ENCODE measurements around the gene PHF5A. TPM values are rescaled to one million over a fixed set of nuclear protein-coding genes. Genes with fewer than 3 reads are reported as not detected.
A peak's percentile ranks its signal among the peaks of the same experiment; 100 is the strongest.

The PHF5A gene
- 36.1 TPM for total RNA-seq (ENCODE audit: unreplicated experiment)
- long read RNA-seq, transcript PHF5A-201 (4 exons, 1,086 nt), result major isoform, 7 of 8 reads
- long read RNA-seq, partial matches to known transcripts, result 1 of 8 reads
- long read RNA-seq, other reads (novel, unspliced or antisense), result 0 of 8 reads

- no peak for TF ChIP-seq CTCF (IDR thresholded peaks at IDR 0.05; ENCODE audit: partially characterized antibody, unreplicated experiment)
- peaks cover 2% of the 10 kb centered on the region for H3K27me3 Mint-ChIP-seq (ENCODE audit: unreplicated experiment)
- peak; percentile 97 for DNase-seq
- H3K4me1 Mint-ChIP-seq (ENCODE audit: low read depth, unreplicated experiment), result peaks cover 3% of the 10 kb centered on the region
- H3K4me3 Mint-ChIP-seq (ENCODE audit: unreplicated experiment), result peak within 1 kb of the TSS; percentile 97
- no peaks in the 10 kb centered on the region for H3K36me3 Mint-ChIP-seq (ENCODE audit: unreplicated experiment)
- peak within 1 kb of the TSS; percentile 99 for H3K27ac Mint-ChIP-seq (ENCODE audit: unreplicated experiment)
- H3K9me3 Mint-ChIP-seq (ENCODE audit: unreplicated experiment), result peaks cover 4% of the 10 kb centered on the region
These were observed at the start of gene PHF5A, which contains the start of gene ACO2 for GRCh38 chr22:41468381-41469217. Gene PHF5A (minus strand): TSS chr22:41468692. CDS start chr22:41468653, 39 bp downstream. Gene ACO2 (plus strand): TSS chr22:41469117. CDS start chr22:41469147, 30 bp downstream.

GRCh38 chr22:41518048-41518347, 49.5 kb upstream of the PHF5A start:
- no peak overlapping the region for H3K4me3 Mint-ChIP-seq (ENCODE audit: unreplicated experiment)
- no peak overlapping the region for H3K27ac Mint-ChIP-seq (ENCODE audit: unreplicated experiment)
- no peaks in the 10 kb centered on the region for H3K36me3 Mint-ChIP-seq (ENCODE audit: unreplicated experiment)
- peak; percentile 58 for TF ChIP-seq CTCF (IDR thresholded peaks at IDR 0.05; ENCODE audit: partially characterized antibody, unreplicated experiment)
- H3K9me3 Mint-ChIP-seq (ENCODE audit: unreplicated experiment), result no peaks in the 10 kb centered on the region
- peaks cover 9% of the 10 kb centered on the region for H3K4me1 Mint-ChIP-seq (ENCODE audit: low read depth, unreplicated experiment)
- peaks cover 2% of the 10 kb centered on the region for H3K27me3 Mint-ChIP-seq (ENCODE audit: unreplicated experiment)
- DNase-seq, result no peak

- H3K27ac Mint-ChIP-seq (ENCODE audit: unreplicated experiment), result no peak overlapping the region
- no peaks in the 10 kb centered on the region for H3K36me3 Mint-ChIP-seq (ENCODE audit: unreplicated experiment)
- peaks cover 2% of the 10 kb centered on the region for H3K27me3 Mint-ChIP-seq (ENCODE audit: unreplicated experiment)
- H3K4me3 Mint-ChIP-seq (ENCODE audit: unreplicated experiment), result no peak overlapping the region
- peak; percentile 91 for TF ChIP-seq CTCF (IDR thresholded peaks at IDR 0.05; ENCODE audit: partially characterized antibody, unreplicated experiment)
- DNase-seq, result peak; percentile 85
- no peaks in the 10 kb centered on the region for H3K9me3 Mint-ChIP-seq (ENCODE audit: unreplicated experiment)
- H3K4me1 Mint-ChIP-seq (ENCODE audit: low read depth, unreplicated experiment), result peaks cover 15% of the 10 kb centered on the region
These were observed 48.9 kb upstream of the PHF5A start for GRCh38 chr22:41517172-41518047.

GRCh38 chr22:41516462-41516861, 48.0 kb upstream of the PHF5A start:
- no peak overlapping the region for H3K27ac Mint-ChIP-seq (ENCODE audit: unreplicated experiment)
- TF ChIP-seq CTCF (IDR thresholded peaks at IDR 0.05; ENCODE audit: partially characterized antibody, unreplicated experiment), result no peak
- H3K27me3 Mint-ChIP-seq (ENCODE audit: unreplicated experiment), result peaks cover 2% of the 10 kb centered on the region
- no peak for DNase-seq
- H3K36me3 Mint-ChIP-seq (ENCODE audit: unreplicated experiment), result no peaks in the 10 kb centered on the region
- peaks cover 20% of the 10 kb centered on the region for H3K4me1 Mint-ChIP-seq (ENCODE audit: low read depth, unreplicated experiment)
- no peak overlapping the region for H3K4me3 Mint-ChIP-seq (ENCODE audit: unreplicated experiment)
- H3K9me3 Mint-ChIP-seq (ENCODE audit: unreplicated experiment), result no peaks in the 10 kb centered on the region
